ENCODE data around the gene NOP14.

DNA sequence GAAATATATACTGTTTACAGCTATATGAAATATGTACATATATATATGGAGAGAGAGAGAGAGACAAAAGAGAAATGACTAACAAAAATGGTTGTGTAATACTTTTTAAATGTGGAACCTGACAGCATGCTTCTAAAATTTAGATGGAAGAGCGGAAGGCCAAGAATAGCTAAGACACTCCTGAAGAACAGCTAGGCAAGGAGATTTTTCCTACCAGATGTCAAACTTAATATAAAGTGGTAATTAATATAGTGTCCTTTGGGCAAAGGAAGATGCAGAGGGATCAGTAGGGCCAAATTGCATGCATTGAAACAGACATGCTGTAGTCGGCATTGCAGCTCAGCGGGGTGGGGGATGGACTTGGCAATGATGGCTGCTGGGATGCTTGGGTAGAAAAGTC lies 74.3 kb downstream of the NOP14 start:
- TF ChIP-seq, protein P1, sequence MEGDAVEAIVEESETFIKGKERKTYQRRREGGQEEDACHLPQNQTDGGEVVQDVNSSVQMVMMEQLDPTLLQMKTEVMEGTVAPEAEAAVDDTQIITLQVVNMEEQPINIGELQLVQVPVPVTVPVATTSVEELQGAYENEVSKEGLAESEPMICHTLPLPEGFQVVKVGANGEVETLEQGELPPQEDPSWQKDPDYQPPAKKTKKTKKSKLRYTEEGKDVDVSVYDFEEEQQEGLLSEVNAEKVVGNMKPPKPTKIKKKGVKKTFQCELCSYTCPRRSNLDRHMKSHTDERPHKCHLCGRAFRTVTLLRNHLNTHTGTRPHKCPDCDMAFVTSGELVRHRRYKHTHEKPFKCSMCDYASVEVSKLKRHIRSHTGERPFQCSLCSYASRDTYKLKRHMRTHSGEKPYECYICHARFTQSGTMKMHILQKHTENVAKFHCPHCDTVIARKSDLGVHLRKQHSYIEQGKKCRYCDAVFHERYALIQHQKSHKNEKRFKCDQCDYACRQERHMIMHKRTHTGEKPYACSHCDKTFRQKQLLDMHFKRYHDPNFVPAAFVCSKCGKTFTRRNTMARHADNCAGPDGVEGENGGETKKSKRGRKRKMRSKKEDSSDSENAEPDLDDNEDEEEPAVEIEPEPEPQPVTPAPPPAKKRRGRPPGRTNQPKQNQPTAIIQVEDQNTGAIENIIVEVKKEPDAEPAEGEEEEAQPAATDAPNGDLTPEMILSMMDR (IDR thresholded peaks at IDR 0.05) = no peak
- TF ChIP-seq ZFX (IDR thresholded peaks at IDR 0.05; ENCODE audit: borderline replicate concordance) = no peak

Data from 22Rv1 (cell line).